Stimulated activated CD4-positive, alpha-beta T cell treated with anti-CD3 and anti-CD28 coated beads, TNF-alpha, amount 100 ng/mL, for 48 hours (primary cell): Measurements from ENCODE around the gene CDR2.
"Not testable (repeated sequence)": the region's sequence is repeated elsewhere in the genome, so short reads cannot be mapped to it uniquely, and the experiment has no call there.

Source experiments
- DNase-seq, 3 donors: peaks; one replicate each; pipeline ENCODE4 v3.0.0-alpha.2; 2020; ENCODE audit warnings: low read depth in 3 of 3

Gene CDR2

DNA sequence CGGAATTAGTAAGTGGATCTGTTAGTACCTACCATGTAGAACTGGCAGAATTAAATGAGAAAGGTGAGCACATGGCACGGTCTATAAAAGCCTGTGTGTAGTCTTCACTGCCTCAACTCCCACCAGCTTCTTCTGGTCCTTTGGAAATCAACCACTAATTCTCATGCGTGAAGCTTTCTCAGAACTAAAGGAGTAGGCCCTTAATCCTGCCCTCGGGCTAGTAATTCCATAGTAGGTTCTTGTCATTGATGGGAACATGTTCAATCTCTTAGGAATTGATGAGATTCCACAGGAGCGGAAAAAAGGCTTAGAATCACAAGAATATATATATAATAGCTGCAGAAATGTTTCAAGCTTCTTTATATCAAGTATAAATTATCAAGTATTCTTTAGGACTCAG is 21.7 kb downstream of the CDR2 start:
- DNase-seq, result no peak

DNA sequence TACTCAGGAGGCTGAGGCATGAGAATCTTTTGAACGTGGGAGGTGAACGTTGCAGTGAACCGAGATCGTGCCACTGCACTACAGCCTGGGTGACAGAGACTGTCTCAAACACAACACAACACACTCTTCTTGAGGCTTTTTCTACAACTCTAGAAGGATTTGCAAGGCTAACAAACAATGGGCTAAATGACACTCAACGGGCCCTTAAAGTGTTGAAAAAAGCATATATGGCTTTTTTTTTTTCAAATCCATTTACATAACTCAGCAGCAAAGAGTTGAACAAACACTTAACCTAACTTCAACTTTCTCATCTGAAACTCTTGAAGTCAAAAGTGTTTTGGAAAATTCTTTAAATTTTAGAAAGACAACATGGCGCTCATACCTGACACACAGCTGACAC is 22.3 kb downstream of the CDR2 start:
- no peak for DNase-seq

- not testable (repeated sequence) for DNase-seq
Observed at GRCh38 chr16:22351017-22351416, 23.4 kb downstream of the CDR2 start.

DNA sequence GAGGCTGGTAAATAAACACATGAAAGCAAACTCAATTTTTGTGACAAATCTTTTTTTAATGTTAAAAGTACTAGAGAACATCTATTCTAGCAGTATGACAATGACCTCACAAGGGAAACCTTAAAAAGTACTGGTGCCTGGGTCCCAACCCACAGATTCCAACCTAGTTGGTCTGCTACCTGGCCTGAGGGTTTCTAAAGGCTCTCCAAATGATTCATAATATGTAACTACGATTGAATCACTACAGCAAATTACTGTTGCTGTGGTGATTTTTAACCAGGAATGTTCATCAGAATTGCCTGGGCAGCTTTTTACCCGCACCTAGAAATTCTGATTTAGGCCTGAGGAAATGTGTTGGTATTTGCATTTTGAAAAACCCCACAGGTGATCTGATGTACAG is 26.1 kb downstream of the CDR2 start:
- no peak for DNase-seq

- no peak for DNase-seq
Observed at GRCh38 chr16:22347100-22347820, 27.2 kb downstream of the CDR2 start.

DNA sequence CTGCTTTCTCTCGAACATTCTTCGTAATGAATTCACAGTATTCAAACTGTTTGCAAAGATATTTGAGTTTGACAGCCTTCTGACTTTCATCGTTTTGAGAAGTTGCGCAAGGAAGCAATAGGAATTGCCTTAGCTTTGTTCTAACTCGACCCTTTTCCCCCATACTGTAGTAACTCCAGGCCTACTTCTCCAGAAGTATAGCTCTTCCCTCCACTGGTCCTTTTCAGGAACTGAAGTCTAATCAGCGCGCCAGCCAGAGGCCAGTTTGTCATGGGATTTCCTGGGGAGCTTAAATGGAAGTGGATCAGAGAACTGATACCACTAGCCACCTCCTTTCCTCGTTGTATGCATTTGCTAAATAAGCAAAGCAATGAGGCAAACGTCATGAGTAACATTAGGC is 27.9 kb downstream of the CDR2 start:
- no peak for DNase-seq

DNA sequence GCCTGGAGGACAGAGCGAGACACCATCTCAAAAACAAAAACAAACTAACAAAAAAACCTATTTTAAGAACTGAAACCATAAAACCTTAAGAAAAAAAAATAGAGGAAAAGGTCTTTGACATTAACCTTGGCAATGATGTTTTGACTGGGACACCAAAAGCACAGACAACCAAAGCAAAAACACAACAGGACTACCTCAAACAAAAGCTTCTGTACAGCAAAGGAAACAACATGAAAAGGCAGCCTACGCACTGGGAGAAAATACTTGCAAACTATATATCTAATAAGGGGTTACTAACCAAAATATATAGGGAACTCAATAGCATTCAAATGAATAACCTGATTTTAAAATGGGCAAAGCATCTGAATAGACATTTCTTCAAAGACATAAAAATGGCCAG is 32.3 kb downstream of the CDR2 start:
- DNase-seq, result no peak

- no peak for DNase-seq
Observed at GRCh38 chr16:22340945-22341344, 33.5 kb downstream of the CDR2 start.

DNA sequence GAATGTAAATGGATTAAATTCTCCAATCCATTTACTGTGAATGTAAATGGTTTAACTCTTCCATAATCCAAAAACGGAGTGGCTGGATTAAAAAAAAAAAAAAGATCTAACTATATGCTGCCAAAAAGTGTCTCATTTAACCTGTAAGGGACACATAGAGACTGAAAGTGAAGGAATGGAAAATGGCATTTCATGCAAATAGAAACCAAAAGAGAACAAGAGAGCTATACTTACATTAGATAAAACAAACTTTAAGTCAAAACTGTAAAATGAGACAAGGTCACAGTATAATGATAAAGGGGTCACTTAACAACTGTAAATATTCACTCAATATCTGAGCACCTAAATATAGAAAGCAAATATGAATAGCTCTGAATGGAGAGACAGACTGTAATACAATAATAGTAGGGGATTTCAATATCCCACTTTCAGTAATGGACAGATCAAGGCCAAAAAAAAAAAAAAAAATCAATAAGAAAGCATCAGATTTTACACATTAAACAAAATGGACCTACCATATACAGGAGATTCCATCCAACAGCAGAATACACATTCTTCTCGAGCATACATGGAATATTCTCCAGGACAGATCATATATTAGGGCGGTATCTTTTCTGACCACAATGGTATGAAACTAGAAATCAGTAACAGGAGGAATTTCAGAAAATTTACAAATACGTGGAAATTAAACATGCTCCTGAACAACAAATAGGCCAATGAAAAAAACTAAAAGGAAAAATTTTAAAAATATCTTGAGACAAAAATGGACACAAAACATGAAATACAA is 36.4 kb downstream of the CDR2 start:
- DNase-seq, result no peak

- DNase-seq, result no peak
Observed at GRCh38 chr16:22337045-22337444, 37.4 kb downstream of the CDR2 start.

- no peak for DNase-seq
Observed at GRCh38 chr16:22336581-22336980, 37.8 kb downstream of the CDR2 start.

- DNase-seq, result no peak
Observed at GRCh38 chr16:22335668-22336246, 38.7 kb downstream of the CDR2 start.

DNA sequence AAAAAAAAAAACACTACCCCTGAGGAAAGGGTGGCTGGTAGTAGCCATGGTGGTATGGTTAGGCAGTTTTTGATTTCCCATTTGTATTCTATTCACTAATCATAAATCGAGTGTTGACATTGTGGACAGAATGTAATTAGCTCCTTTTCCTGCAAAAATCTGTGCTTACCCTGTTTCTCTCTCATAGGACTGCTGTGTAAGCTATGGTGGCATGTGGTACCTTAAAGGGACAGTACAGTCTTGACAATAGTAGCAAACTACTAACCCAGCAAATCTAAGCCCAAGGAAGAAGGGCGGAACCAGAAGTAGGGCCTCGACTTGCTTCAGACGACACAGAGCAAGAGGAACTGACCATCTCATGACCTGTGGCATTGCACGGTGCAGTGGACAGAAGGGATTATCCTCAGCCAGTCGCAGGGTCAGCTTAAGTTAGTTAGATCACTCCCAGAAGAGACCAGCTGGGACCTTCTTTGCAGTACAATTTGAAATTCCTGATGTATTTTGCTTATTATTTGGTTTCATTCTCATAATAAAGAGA is 40.9 kb downstream of the CDR2 start:
- no peak for DNase-seq

- DNase-seq, result no peak
Observed at GRCh38 chr16:22330326-22330725, 44.1 kb downstream of the CDR2 start.

DNA sequence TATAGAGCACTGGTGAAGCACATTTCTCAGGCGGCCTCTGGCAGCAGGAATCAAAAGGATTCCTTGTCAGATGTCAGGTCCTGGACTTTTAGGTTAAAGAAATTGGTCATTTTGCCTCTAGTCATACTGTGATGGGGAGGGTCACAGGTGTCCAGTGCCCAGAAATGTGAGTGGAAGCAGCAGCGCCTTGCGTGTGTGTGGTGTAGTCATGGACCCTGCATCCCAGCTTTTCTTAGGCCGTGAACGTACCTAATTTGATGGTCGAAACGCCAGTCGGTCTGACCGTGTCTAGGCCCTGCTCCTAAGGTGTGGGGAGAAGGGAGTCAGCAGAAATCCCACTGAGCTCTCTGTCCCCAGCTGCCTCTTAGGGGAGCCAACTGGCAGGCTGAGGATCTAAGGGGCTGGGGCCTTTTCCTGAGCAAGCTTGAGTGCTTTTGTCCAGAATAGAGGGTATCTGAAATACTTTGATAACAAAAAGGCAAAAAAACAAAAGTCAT is 45.2 kb downstream of the CDR2 start:
- DNase-seq, result no peak

DNA sequence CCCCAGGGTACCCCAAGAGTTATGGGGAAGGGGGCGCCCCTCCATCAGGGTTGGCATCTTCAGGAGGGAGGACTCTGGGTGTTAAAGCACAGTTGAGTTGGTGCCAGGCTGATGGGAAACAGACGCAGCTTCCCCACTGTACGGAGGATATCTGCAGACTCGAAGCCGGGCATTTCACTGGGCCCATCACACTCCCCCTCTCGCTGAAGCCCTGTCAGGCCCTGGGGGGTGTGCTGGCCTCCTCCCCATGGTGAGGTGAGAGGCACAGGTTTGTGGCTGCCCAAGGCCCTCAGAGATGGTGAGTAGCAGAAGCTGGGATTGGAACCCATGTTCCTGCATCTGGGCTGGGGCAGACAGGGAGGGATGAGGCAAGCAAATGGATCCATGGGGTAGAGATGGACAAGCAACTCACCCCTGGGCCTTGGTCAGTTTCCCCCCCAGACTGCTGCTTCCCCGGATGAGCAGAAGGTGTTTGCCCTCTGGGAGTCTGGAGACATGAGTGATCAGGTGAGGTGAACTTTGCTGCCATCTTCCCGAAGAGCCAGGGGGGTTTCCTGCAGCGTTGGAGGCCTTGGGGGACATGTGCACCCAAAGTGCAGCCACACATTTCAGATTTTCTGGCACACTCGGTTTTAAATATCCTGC is 46.2 kb downstream of the CDR2 start:
- DNase-seq, result no peak

- DNase-seq, result no peak
Observed at GRCh38 chr16:22327446-22327775, 47.0 kb downstream of the CDR2 start.

DNA sequence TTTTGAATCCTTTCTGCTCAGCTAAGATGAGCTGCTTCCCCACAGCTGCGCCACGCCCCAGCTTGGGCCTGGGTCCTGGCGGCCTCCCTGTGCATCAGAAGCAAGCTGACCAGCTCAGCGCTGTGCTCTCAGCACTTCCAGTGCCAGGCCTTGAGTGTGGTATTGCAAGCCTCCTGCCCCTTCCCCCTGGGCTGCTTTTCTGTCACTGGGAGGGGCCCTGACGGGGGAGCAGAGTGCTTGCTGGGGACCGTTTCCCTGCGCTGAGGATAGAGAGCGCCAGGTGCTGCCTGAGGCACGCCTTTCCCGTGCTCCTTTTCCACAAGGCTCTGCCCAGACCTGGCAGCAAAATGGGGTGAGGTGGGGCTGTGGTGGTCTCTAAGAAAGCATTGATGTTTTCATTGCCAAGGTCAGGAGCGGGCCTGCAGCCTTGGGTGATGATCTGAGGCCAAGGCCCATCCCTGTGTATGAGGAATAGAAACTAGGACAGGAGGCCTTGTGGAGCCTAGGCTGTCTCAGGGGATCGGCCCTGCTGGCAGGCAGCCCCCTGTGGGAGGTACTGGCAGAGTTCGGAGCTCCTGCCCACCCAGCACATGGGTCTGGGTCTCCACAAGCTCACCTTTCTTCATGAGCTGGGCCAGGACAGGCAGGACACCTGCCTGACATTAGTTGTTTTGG is 47.5 kb downstream of the CDR2 start:
- no peak for DNase-seq

DNA sequence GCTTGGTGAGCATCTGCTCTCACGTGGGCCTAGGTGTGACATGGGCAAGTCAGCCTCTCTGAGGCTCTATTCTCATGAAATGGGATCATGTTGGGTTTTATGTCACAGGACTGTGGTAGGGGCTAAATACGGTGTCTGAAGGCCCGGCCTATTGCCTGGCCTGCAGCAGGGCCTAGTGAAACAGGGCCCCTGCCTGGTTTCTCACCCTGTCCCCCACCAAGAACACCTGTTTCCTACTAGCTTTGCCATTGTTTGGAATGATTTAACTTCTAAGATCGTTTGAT is 48.1 kb downstream of the CDR2 start:
- no peak for DNase-seq

DNA sequence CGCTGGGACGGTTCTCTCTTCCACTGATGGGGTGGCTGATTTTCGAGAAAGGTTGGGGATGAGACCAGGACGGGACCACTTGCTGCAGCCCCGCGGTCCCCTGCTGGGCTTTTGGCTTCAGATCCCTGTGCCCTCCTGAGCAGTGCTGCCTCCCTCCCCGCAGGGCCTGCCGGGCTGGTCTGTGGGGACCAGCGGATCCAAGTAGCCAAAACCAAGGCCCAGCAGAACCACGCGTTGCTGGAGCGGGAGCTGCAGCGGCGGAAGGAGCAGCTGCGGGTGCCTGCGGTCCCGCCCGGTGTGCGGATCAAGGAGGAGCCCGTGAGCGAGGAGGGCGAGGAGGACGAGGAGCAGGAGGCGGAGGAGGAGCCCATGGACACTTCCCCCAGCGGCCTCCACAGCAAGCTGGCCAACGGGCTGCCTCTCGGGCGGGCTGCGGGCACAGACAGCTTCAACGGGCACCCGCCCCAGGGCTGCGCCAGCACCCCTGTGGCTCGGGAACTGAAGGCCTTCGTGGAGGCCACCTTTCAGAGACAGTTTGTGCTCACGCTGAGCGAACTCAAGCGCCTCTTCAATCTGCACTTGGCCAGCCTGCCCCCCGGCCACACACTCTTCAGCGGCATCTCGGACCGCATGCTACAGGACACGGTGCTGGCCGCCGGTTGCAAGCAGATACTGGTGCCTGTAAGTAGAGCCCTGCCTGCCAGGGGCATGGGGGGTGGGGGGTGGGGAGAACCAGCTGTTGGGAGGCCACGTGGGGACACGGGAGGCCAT is 48.6 kb downstream of the CDR2 start:
- no peak for DNase-seq
